ENCODE data around the gene EBF3.

The EBF3 gene

GRCh38 chr10:129942936-129943715, 20.9 kb downstream of the EBF3 start:
- DNase-seq = no peak

- no peak for DNase-seq
Measured at GRCh38 chr10:129942391-129942790, 21.7 kb downstream of the EBF3 start.

GRCh38 chr10:129942019-129942277, 22.1 kb downstream of the EBF3 start:
- DNase-seq = no peak

- no peak for DNase-seq
Measured at GRCh38 chr10:129941199-129942018, 22.7 kb downstream of the EBF3 start.

- DNase-seq = no peak
Measured at GRCh38 chr10:129940617-129941198, 23.4 kb downstream of the EBF3 start.

- DNase-seq = no peak
Measured at GRCh38 chr10:129939416-129940275, 24.4 kb downstream of the EBF3 start.

GRCh38 chr10:129938460-129938859, 25.6 kb downstream of the EBF3 start:
- DNase-seq = no peak

GRCh38 chr10:129937351-129937751, 26.7 kb downstream of the EBF3 start:
- no peak for DNase-seq

- DNase-seq = no peak
Measured at GRCh38 chr10:129936923-129937300, 27.2 kb downstream of the EBF3 start.

- no peak for DNase-seq
Measured at GRCh38 chr10:129936266-129936922, 27.7 kb downstream of the EBF3 start.

GRCh38 chr10:129935867-129936152, 28.3 kb downstream of the EBF3 start:
- DNase-seq = no peak

GRCh38 chr10:129935102-129935866, 28.8 kb downstream of the EBF3 start:
- DNase-seq = no peak

- DNase-seq = no peak
Measured at GRCh38 chr10:129934196-129934925, 29.7 kb downstream of the EBF3 start.

GRCh38 chr10:129933456-129934092, 30.5 kb downstream of the EBF3 start:
- DNase-seq = no peak

GRCh38 chr10:129932751-129933433, 31.2 kb downstream of the EBF3 start:
- DNase-seq = no peak

GRCh38 chr10:129932182-129932581, 31.9 kb downstream of the EBF3 start:
- no peak for DNase-seq

- no peak for DNase-seq
Measured at GRCh38 chr10:129929343-129930292, 34.5 kb downstream of the EBF3 start.

GRCh38 chr10:129927351-129928120, 36.5 kb downstream of the EBF3 start:
- no peak for DNase-seq
